Measurements from ENCODE around the gene CD2BP2. TPM values are rescaled to one million over a fixed set of nuclear protein-coding genes. Genes with fewer than 3 reads are reported as not detected.

CD2BP2 gene
- total and polyA plus RNA-seq, 2 of the 8 experiments (the other 6 are each of a cell fraction or from before 2014, with no cell fraction given): 22.4 to 55.3 TPM

- no peak overlapping the region for H2BK15ac ChIP-seq (ENCODE audit: low read length)
- no peak overlapping the region for H3K18ac ChIP-seq (ENCODE audit: extremely low read depth, low read length)
- no peak overlapping the region for H3K23ac ChIP-seq (ENCODE audit: insufficient read length)
- no peak overlapping the region for H3K9ac ChIP-seq (replicated peaks in 1 of 4; ENCODE audit: extremely low read depth in 1 of 4, low read depth in 3 of 4, low read length in 3 of 4)
- no peak overlapping the region for H4K91ac ChIP-seq (replicated peaks; ENCODE audit: insufficient read length, low read length)
- CTCF ChIA-PET (ENCODE audit: partially characterized antibody): interaction anchor here (0.6 to 1.6 kb wide), 3 partner anchors 10 to 235 kb away, joined by 3 to 6 read pairs (median 3); no protein-coding TSS in a partner anchor
- no peaks in the 10 kb centered on the region for H3K79me2 ChIP-seq (ENCODE audit: control insufficient read depth in 1 of 2, insufficient read depth in 2 of 2, low read length in 2 of 2)
- peaks cover 0 to 7% (median 5%) of the 10 kb centered on the region in 4 experiments; a peak in 5 of 7 replicates for H3K4me1 ChIP-seq (replicated peaks in 1 of 4; ENCODE audit: control insufficient read depth in 3 of 4, insufficient read depth in 4 of 4, low read length in 3 of 4)
- H3K23me2 ChIP-seq (ENCODE audit: low read depth, low read length): peaks cover 10% of the 10 kb centered on the region
- no peak overlapping the region for H2BK5ac ChIP-seq (ENCODE audit: low read depth, low read length)
- no peak overlapping the region for H3K27ac ChIP-seq (ENCODE audit: low read depth, low read length)
- DNase-seq (ENCODE audit: low read depth in 1 of 2, low spot score in 2 of 2) (no peak), FAIRE-seq (no peak)
- H4K20me1 ChIP-seq (replicated peaks in 1 of 2; ENCODE audit: control insufficient read depth in 1 of 2, insufficient read depth in 2 of 2, low read length in 2 of 2): no peaks in the 10 kb centered on the region
- H2BK20ac ChIP-seq (ENCODE audit: low read length): no peak overlapping the region
- WGBS, 2 experiments (ENCODE audit: extremely low coverage in 1 of 2, insufficient coverage in 1 of 2, insufficient read length in 1 of 2, insufficient replicate concordance in 2 of 2, low coverage in 1 of 2, low lambda C conversion rate in 2 of 2, missing lambda C conversion rate in 1 of 2): 88% methylated on average over 6 of the region's 6 CpGs; no CpG with 5 or more reads in 1 of the 2 experiments
- POLR2A ChIA-PET (ENCODE audit: partially characterized antibody): interaction anchor here (0.7 to 13.6 kb wide), 3 partner anchors 16 to 27 kb away, joined by 3 to 151 read pairs (median 3); partner anchors contain the start of genes ZNF48 and ZNF771
- no peak overlapping the region for H2BK12ac ChIP-seq (ENCODE audit: low read depth, low read length)
- H3K9me3 ChIP-seq (ENCODE audit: insufficient read depth in 2 of 2, low read depth in 1 of 2, low read length in 1 of 2): no peaks in the 10 kb centered on the region
- no peak overlapping the region for H2BK120ac ChIP-seq (replicated peaks; ENCODE audit: low read depth, low read length)
- H4K5ac ChIP-seq (ENCODE audit: insufficient read length, low read depth, low read length): no peak overlapping the region
- H3K56ac ChIP-seq (replicated peaks; ENCODE audit: insufficient read length, low read depth, low read length): no peak overlapping the region
- H3K4me2 ChIP-seq (ENCODE audit: insufficient read depth in 1 of 2, low read depth in 2 of 2, low read length in 2 of 2): no peak overlapping the region
- no peak overlapping the region for H4K8ac ChIP-seq (ENCODE audit: extremely low read depth, insufficient read depth, low read length)
- TF ChIP-seq ATF3 (IDR thresholded peaks at IDR 0.05; ENCODE audit: insufficient read depth, low read depth, low read length): no peak
- no peak for TF ChIP-seq ATF2 (IDR thresholded peaks at IDR 0.05; ENCODE audit: low read length)
- no peak for TF ChIP-seq POU5F1 (IDR thresholded peaks at IDR 0.05; ENCODE audit: low read depth, low read length)
- TF ChIP-seq, protein P1, sequence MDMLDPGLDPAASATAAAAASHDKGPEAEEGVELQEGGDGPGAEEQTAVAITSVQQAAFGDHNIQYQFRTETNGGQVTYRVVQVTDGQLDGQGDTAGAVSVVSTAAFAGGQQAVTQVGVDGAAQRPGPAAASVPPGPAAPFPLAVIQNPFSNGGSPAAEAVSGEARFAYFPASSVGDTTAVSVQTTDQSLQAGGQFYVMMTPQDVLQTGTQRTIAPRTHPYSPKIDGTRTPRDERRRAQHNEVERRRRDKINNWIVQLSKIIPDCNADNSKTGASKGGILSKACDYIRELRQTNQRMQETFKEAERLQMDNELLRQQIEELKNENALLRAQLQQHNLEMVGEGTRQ (IDR thresholded peaks at IDR 0.05; ENCODE audit: low read length): no peak
- no peak for TF ChIP-seq RAD21 (IDR thresholded peaks at IDR 0.05 in 1 of 2, conservative IDR thresholded peaks at IDR 0.05 in 1 of 2; ENCODE audit: low read depth in 2 of 2, low read length in 2 of 2)
- H3K4ac ChIP-seq (replicated peaks; ENCODE audit: insufficient read length, low read depth, low read length): no peak overlapping the region
- H3K79me1 ChIP-seq (ENCODE audit: low read depth, low read length): no peaks in the 10 kb centered on the region
- no peaks in the 10 kb centered on the region for H3K36me3 ChIP-seq (ENCODE audit: control insufficient read depth in 2 of 4, insufficient read depth in 4 of 4, low read length in 3 of 4)
- H3K14ac ChIP-seq (ENCODE audit: insufficient read length): no peak overlapping the region
- H3K4me3 ChIP-seq (ENCODE audit: extremely low read depth in 1 of 4, insufficient read depth in 2 of 4, low read depth in 3 of 4, low read length in 4 of 4): no peak overlapping the region
- H2AFZ ChIP-seq (ENCODE audit: low read length): no peak overlapping the region
- no peak overlapping the region for H2AK5ac ChIP-seq (ENCODE audit: low read depth, low read length)
- H3K27me3 ChIP-seq (replicated peaks in 1 of 4; ENCODE audit: control insufficient read depth in 3 of 4, extremely low read depth in 1 of 4, insufficient read depth in 3 of 4, low read length in 3 of 4): no peaks in the 10 kb centered on the region
Observed at GRCh38 chr16:30380803-30381208, 25.7 kb upstream of the CD2BP2 start.

Data from H1 (cell line).